ENCODE data around the gene IRAK3. TPM values are rescaled to one million over a fixed set of nuclear protein-coding genes. Genes with fewer than 3 reads are reported as not detected.

Gene IRAK3
- total RNA-seq, 1 experiment from 2014 or later: 0.70 TPM

DNA sequence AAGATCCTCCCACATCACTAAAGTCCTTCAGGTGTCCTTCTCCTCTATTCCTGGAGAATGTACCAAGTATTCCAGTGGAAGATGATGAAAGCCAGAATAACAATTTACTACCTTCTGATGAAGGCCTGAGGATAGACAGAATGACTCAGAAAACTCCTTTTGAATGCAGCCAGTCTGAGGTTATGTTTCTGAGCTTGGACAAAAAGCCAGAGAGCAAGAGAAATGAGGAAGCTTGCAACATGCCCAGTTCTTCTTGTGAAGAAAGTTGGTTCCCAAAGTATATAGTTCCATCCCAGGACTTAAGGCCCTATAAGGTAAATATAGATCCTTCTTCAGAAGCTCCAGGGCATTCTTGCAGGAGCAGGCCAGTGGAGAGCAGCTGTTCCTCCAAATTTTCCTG is 58.7 kb downstream of the IRAK3 start:
- TF ChIP-seq ZNF671 (CRISPR knock-in tag; IDR thresholded peaks at IDR 0.05) (no peak), NFE2L1 (CRISPR knock-in tag; IDR thresholded peaks at IDR 0.05) (no peak), ZNF219 (CRISPR knock-in tag; IDR thresholded peaks at IDR 0.05; ENCODE audit: borderline replicate concordance) (no peak), ZNF317 (CRISPR knock-in tag; IDR thresholded peaks at IDR 0.05; ENCODE audit: borderline replicate concordance, low read depth) (no peak), NFATC4 (CRISPR knock-in tag; IDR thresholded peaks at IDR 0.05) (no peak), NR1H2 (CRISPR knock-in tag; IDR thresholded peaks at IDR 0.05) (no peak), CBFB (CRISPR knock-in tag; IDR thresholded peaks at IDR 0.05; ENCODE audit: low read depth) (no peak), ZNF416 (CRISPR knock-in tag; IDR thresholded peaks at IDR 0.05) (no peak), ETV6 (CRISPR knock-in tag; IDR thresholded peaks at IDR 0.05) (no peak), HMGA2 (CRISPR knock-in tag; IDR thresholded peaks at IDR 0.05) (no peak), CREB1 (CRISPR knock-in tag; IDR thresholded peaks at IDR 0.05) (no peak), FOXP1 (CRISPR knock-in tag; IDR thresholded peaks at IDR 0.05; ENCODE audit: borderline replicate concordance) (no peak), ZBTB21 (CRISPR knock-in tag; IDR thresholded peaks at IDR 0.05; ENCODE audit: borderline replicate concordance) (no peak), ELF4 (CRISPR knock-in tag; IDR thresholded peaks at IDR 0.05; ENCODE audit: low read depth) (no peak)
- TF ChIP-seq, protein P1, sequence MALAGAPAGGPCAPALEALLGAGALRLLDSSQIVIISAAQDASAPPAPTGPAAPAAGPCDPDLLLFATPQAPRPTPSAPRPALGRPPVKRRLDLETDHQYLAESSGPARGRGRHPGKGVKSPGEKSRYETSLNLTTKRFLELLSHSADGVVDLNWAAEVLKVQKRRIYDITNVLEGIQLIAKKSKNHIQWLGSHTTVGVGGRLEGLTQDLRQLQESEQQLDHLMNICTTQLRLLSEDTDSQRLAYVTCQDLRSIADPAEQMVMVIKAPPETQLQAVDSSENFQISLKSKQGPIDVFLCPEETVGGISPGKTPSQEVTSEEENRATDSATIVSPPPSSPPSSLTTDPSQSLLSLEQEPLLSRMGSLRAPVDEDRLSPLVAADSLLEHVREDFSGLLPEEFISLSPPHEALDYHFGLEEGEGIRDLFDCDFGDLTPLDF (CRISPR knock-in tag; IDR thresholded peaks at IDR 0.05): no peak
- TF ChIP-seq, protein P2, sequence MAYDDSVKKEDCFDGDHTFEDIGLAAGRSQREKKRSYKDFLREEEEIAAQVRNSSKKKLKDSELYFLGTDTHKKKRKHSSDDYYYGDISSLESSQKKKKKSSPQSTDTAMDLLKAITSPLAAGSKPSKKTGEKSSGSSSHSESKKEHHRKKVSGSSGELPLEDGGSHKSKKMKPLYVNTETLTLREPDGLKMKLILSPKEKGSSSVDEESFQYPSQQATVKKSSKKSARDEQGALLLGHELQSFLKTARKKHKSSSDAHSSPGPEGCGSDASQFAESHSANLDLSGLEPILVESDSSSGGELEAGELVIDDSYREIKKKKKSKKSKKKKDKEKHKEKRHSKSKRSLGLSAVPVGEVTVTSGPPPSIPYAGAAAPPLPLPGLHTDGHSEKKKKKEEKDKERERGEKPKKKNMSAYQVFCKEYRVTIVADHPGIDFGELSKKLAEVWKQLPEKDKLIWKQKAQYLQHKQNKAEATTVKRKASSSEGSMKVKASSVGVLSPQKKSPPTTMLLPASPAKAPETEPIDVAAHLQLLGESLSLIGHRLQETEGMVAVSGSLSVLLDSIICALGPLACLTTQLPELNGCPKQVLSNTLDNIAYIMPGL (CRISPR knock-in tag; IDR thresholded peaks at IDR 0.05): no peak
- TF ChIP-seq, protein P3, sequence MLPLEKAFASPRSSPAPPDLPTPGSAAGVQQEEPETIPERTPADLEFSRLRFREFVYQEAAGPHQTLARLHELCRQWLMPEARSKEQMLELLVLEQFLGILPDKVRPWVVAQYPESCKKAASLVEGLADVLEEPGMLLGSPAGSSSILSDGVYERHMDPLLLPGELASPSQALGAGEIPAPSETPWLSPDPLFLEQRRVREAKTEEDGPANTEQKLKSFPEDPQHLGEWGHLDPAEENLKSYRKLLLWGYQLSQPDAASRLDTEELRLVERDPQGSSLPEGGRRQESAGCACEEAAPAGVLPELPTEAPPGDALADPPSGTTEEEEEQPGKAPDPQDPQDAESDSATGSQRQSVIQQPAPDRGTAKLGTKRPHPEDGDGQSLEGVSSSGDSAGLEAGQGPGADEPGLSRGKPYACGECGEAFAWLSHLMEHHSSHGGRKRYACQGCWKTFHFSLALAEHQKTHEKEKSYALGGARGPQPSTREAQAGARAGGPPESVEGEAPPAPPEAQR (CRISPR knock-in tag; IDR thresholded peaks at IDR 0.05): no peak
- TF ChIP-seq, protein P4, sequence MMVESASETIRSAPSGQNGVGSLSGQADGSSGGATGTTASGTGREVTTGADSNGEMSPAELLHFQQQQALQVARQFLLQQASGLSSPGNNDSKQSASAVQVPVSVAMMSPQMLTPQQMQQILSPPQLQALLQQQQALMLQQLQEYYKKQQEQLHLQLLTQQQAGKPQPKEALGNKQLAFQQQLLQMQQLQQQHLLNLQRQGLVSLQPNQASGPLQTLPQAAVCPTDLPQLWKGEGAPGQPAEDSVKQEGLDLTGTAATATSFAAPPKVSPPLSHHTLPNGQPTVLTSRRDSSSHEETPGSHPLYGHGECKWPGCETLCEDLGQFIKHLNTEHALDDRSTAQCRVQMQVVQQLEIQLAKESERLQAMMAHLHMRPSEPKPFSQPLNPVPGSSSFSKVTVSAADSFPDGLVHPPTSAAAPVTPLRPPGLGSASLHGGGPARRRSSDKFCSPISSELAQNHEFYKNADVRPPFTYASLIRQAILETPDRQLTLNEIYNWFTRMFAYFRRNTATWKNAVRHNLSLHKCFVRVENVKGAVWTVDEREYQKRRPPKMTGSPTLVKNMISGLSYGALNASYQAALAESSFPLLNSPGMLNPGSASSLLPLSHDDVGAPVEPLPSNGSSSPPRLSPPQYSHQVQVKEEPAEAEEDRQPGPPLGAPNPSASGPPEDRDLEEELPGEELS (CRISPR knock-in tag; IDR thresholded peaks at IDR 0.05): no peak
- TF ChIP-seq, protein P5, sequence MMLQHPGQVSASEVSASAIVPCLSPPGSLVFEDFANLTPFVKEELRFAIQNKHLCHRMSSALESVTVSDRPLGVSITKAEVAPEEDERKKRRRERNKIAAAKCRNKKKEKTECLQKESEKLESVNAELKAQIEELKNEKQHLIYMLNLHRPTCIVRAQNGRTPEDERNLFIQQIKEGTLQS (CRISPR knock-in tag; conservative IDR thresholded peaks at IDR 0.05): no peak
- TF ChIP-seq, protein P6, sequence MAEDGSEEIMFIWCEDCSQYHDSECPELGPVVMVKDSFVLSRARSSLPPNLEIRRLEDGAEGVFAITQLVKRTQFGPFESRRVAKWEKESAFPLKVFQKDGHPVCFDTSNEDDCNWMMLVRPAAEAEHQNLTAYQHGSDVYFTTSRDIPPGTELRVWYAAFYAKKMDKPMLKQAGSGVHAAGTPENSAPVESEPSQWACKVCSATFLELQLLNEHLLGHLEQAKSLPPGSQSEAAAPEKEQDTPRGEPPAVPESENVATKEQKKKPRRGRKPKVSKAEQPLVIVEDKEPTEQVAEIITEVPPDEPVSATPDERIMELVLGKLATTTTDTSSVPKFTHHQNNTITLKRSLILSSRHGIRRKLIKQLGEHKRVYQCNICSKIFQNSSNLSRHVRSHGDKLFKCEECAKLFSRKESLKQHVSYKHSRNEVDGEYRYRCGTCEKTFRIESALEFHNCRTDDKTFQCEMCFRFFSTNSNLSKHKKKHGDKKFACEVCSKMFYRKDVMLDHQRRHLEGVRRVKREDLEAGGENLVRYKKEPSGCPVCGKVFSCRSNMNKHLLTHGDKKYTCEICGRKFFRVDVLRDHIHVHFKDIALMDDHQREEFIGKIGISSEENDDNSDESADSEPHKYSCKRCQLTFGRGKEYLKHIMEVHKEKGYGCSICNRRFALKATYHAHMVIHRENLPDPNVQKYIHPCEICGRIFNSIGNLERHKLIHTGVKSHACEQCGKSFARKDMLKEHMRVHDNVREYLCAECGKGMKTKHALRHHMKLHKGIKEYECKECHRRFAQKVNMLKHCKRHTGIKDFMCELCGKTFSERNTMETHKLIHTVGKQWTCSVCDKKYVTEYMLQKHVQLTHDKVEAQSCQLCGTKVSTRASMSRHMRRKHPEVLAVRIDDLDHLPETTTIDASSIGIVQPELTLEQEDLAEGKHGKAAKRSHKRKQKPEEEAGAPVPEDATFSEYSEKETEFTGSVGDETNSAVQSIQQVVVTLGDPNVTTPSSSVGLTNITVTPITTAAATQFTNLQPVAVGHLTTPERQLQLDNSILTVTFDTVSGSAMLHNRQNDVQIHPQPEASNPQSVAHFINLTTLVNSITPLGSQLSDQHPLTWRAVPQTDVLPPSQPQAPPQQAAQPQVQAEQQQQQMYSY (CRISPR knock-in tag; IDR thresholded peaks at IDR 0.05): no peak
- Mint-ChIP-seq H3K4me3 (no peak overlapping the region), H3K27me3 (ENCODE audit: low read depth) (no peaks in the 10 kb centered on the region), H3K9me3 (no peaks in the 10 kb centered on the region), H3K27ac (no peak overlapping the region), H3K4me1 (no peaks in the 10 kb centered on the region), H3K36me3 (no peaks in the 10 kb centered on the region)
- ChIA-PET CTCF (interaction anchor here (1.2 kb wide), 1 partner anchor 12 kb away, joined by 3 read pairs; no protein-coding TSS in a partner anchor), POLR2A (no interaction called here)
- no peak for DNase-seq (ENCODE audit: low spot score)
- no peak for ATAC-seq
